HG03025 (cell line): ENCODE measurements around the gene NELL1.

Source experiments
- ATAC-seq: cut with Tn5 transposase; IDR thresholded peaks from one replicate; pipeline ENCODE4 v1.9.1; 2021; ENCODE audit warnings: mild to moderate bottlenecking, moderate library complexity; ENCODE audit not compliant: unreplicated experiment, low FRiP score

Gene NELL1

DNA sequence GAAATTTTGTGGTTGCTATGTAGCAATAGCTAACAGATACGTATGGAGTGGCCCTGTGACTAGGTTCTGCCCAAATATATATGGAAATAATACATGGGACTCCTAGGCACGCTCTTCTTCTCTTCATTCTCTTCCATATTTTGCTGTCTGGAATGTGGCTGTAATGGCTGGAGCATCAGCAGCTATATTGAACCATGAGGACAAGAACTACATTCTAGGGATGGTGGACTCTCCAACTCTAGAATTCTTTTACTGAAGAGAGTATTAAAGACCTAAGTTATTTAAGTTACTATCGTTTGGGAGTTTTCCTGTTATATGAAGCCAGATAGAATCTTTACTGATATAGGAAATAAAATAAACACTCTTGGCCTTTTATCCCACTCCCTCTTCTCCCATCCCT is 7.5 kb upstream of the NELL1 start:
- ATAC-seq, result no peak

DNA sequence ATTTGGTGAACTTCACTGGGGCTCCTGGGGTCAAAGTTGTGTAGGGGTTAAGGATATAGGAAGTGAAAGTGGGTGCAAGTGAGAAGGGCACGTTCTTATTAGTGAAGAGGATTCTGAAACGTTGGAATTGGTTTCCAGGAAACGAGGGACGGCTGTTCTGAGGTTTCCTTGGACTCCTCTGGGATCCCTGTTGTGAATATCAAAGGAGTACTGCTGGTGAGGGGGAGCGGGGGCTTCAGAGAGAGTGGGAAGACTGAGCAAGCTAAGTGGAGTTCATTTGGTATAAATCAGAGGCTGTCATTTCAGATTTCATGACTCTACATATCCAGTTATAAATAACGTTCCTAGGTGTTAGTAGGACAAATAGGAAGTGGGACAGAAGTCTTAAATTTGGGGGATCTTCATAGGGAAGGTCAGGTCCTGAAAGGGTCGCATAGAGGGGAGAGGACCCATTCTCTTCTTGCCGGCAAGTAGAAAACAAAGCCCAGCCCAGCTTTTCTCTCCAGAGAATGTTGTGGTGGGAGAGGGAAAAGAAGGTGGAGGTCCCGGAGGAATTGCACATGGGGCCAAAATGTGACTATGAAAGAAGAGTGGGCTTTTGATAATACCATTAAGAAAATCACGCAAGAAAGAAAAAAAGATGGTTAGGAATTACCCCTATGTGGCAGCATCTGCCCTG is 1.1 kb upstream of the NELL1 start:
- ATAC-seq, result no peak

DNA sequence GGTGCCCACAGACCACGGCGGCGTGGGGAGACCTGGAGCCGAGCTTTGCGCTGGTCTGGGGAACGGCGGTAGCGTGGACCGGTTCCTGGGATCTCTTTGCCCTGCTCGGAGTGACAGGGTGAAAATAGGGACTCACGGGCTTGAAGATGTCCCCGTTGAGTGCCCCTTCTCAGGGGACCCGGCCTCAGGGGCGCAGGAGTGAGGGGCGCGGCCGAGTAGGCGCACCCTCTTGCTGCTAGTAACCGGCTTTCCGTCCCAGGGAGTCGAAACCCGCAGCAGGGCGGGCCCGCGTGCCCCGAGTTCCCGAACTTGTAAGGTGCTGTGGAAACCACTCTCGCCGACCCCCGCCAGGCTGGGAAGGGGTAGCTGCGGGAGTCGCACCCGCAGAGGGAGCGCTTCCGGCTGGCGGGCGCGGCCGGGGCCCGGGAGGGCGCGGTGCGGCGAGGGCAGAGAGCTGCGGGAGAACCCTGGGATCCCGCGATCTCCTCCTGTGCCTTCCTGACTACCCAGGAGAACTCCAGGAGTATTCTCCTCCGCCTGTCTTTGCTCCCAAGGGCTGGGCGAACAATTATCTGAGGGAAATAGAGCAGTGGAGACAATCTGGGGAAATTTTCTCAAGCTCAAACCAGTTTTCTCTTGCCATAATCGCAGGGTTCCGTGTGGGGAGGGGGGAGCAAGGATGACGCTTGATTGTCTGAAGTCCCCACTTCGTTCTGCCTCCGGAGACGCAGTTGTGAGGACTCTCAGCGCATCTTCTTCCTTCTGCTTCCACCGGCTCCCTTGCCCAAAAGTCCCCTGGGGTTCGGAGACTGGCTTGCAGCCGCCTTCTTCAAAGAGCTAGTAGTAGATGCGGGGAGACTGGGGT is 666 bp downstream of the NELL1 start:
- no peak for ATAC-seq

DNA sequence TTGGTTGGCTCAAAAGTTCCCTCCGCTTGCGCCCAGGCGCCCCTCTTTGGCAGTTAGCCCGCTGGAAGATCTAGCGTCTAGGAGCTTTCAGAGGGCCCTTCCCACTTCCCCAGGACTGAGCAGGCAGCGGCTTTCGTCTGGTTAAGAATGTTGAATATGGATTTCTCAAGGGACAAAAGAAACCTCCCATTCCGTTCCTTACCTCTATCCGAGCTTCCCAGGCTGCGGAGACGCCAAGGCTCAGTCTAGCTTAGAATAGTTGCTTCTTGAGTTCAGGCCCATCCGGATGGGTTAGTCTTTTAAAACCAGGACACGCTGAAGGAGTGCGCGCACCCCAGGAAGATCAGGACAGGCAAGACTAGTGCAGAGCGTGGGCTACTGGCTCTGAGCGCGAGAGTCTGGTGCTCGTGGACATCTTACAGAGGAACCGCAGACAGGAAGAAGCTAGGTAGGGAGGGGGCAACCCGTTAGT is 1.6 kb downstream of the NELL1 start:
- ATAC-seq, result no peak

DNA sequence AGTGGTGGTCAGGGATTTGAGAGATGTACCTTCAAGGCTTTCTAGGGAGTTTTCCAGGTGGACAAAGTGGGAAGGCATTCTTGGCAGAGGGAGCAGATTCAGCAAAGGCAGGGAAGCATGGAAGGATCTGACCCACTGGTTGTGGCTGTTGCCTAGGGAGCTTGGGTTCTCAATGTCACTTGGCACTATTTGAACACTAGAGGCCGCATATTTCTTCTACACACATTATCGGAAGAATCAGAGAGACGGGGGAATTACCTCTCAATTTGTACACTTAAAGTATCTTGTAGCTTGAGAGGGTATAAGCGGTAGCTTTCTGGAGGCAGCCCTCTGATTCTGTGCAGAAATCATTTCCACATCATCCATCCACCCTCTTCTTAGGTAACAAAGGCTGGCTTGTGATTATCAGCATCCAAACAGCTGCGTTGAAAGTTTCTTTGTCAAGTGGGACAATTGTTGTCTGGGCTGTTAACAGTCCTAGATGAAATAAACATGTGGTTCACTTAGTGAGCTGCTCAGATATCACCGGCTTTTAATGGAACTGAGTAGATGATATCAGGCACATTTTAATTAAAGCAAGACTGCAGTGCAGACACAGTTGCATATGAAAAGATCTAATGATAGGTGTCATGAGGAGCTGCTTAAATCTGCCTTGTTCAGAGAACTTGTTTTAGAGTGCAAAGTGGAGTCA is 2.6 kb downstream of the NELL1 start:
- no peak for ATAC-seq

DNA sequence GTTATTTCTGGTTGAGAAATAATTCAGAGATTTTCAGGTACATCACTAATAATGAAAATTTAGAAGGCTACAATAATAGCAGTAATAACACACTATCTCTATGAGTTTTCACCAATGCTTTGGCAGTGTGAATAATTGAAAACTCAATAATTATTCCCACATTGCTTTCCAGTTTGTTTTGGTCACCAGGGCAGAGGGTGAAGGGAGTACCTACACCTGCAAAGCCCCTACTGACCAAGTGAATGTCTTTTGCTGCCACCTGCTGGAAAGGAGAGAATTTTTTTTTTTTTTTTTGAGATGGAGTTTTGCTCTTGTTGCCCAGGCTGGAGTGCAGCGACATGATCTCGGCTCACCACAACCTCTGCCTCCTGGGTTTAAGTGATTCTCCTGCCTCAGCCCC is 3.2 kb downstream of the NELL1 start:
- no peak for ATAC-seq

DNA sequence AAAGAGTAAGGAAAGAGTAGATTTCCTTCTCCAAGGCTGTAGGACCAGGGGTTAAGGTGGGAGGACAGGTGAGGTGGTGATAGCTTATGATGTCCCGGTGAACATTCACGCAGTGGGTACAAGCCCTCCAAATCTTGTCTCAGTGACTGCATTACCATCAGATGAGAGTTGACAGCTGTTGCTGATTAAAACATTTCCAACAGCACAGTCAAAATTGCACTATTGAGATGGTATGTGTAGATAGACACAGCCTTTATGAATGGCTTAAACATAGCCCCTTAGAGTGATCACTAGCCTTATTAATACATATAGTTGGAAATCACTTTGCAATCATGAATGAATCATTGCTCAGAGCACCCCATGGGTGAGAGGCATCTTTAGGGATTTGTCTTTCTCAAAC is 7.3 kb downstream of the NELL1 start:
- ATAC-seq, result no peak

DNA sequence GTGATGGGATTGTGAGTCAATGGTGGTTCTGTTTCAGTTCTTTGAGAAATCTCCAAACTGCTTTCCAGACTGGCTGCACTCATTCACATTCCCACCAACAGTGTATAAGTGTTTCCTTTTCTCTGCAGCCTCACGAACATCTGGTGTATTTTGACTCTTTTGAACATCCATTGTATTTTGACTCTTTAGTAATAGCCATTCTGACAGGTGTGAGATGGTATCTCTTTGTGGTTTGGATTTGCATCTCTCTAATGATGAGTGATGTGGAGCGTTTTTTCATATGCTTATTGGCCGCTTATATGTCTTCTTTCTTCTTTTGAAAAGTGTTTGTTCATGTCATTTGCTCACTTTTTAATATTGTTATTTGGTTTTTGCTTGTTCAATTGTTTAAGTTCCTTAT is 19.4 kb downstream of the NELL1 start:
- no peak for ATAC-seq

DNA sequence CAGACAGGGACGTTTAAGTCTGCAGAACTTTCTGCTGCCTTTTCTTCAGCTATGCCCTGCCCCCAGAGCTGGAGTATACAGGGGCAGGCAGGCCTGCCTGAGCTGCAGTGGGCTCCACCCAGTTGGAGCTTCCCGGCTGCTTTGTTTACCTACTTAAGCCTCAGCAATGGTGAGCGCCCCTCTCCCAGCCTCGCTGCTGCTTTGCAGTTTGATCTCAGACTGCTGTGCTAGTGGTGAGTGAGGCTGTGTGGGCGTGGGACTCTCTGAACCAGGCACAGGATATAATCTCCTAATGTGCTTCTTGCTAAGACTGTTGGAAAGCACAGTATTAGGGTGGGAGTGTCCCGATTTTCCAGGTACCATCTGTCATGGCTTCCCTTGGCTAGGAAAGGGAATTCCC is 38.5 kb downstream of the NELL1 start:
- ATAC-seq, result no peak

DNA sequence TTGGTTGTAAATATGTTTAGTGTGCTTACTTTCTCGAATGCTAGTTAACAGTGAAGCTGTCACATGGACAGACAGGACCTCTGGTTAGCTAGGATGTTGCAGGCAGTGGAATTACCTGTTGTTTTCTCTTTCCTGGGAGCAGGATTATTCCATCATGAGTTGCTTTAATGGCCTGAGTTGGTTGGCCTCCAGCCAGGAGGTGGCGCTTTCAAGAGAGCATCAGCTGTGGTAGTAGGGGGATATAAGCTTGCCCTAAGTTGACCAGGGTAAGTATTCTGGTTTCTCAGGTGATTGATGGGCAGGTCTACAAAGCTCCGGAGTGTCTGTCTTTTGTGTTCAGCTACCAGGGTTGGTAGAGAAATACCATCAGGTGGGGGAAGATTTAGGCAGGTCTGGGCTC is 43.5 kb downstream of the NELL1 start:
- ATAC-seq, result no peak

DNA sequence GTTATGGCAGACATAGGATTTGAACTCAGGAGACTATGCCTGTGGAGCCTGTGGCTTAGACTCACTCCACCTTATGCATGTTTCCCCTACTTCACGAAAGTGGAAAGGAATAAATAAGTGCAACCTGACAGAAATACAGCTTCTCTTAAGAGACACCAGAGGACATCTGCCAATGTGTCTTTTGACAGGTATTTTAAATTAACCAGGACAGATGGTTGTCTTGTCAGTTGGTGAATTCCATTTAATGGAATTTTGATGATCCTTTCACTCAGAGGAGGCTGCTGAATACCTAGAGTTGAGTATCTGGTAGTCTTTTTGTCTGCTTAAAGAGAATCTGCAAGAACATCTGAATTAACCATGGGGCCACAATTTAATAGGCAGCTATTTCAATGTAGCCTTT is 46.1 kb downstream of the NELL1 start:
- ATAC-seq, result no peak

DNA sequence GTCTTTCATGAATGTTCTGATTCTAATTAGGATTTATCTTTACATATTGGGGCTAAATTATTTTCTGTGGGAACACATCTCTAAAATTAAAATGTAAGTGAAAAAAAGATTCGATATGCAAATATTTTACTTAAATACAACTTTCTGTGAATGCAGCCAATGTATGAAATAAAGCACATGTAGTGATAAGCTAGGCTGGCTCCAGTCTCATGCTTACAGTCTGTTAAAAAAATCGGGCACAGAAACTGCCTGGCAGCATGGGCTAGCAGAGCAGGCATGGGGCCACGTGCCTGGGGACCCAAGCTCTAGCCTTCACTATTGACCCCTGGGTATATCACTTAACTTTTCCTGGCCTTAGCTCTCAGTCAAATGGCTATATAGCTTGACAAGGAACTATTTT is 46.5 kb downstream of the NELL1 start:
- ATAC-seq, result no peak

DNA sequence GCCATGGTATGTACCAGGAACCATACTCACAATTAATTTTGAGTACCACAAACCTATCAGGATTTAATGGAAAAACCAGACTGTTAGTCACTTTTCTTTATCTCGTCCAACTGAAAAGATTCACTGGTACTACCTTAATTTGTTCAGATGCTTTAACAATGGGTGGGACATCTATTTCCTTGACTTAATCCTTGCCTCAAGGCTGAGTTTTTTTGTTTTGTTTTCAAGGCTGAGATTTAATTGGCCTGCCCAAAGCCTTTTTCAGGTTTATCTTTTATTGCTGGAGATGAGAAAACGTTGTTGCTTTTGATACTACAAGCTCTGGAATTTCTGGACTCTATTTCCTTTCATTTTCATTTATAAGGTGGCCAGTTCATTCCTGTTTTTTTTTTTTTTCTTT is 50.4 kb downstream of the NELL1 start:
- ATAC-seq, result no peak

DNA sequence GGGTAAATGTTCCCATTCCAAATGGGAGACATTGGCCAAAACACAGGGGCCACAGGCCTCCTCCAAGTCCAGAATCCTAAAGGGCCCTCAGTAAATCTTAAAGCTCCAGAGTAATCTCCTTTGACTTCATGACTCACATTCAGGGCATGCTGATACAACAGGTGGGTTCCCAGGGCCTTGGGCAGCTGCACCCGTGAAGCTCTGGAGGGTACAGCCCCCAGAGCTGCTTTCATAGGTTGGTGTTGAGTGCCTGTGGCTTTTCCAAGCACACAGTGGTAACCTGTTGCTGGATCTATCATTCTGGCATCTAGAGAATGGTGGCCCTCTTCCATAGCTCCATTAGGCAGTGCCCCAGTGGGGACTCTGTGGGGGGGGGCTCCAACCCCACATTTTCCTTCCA is 54.0 kb downstream of the NELL1 start:
- no peak for ATAC-seq

DNA sequence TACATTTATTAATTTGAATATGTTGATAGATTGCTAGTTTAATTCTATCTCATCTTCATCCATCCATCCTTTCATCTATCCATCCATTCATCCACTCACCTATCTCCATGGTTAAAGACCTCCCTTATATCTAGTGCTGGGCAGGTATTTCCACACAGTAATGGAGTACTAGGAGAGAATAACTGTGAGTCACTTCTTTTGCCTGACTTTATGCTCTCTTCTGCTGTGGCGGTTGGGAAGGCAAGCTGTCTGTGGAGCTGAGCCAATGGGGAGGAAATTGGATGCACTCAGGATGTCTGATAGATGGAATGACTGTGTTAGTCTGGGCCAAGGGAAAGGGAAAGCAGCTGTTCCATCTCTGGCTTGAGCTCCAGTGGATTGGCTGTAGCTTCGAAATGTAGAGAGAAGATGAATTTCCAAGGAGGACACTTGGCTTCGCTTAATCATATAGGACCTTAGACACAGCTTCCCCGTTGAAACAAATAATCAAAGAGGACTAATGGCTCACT is 60.3 kb downstream of the NELL1 start:
- no peak for ATAC-seq

DNA sequence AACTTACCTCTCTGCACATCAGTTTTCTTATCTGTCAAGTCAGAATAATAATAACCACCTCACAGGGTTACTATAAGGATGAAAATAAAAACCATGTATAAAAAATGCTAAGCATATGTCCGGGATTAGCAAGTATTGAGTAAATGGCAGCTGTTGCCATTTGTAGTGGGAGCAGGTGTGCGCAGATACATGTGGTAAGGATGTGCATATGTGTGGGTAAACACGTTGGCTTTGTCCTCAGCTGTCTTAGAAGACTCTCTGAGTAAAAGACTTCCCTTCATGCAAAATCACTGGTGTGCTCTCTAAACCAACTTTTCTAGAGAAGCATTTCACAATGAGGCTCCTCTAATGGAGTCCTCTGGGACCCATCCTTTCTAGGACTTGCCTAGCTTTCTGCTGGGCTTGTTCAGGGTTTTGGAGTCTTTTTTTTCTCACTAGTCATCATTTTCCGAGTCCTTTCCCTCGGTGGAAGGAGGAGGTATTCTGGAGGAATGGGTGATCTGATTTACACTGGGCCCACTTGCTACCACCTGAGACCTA is 62.4 kb downstream of the NELL1 start:
- ATAC-seq, result no peak

DNA sequence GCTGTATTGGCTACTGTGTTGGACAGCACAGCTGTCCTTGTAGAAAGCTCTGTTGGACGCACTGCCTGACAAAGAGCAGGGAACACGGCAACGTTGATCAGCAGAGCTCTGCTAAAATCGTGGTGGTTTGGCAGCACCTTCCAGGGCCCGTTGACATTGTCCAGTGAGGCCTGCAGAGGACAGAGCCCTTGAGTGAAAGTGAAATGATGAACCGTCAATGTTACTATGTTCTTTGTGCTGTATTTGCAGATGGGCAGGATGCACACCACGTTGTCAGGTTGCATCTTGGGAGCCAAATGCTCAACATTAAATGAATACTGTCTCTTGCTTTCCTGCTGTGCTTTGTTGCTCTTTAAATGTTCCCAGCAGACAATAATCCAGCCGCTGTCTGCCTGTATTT is 69.7 kb downstream of the NELL1 start:
- ATAC-seq, result no peak

DNA sequence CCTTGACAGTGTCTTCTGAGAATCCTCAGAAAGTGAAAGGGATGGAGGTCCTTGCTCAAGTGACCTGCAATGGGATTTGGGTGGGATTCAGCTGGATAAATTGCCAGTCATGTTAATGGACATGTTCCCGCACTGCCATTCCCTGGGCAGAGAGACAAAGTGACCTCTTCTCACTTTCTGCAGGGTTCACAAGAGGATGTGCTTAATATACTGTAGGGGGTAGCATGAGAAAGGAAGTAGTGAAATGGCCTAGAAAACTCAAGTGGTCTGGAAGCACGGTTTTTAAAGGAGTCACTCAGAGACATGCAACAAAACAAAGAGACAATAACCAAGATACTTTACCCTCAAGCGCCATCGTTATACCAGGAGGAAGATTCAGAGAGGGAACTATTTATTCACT is 70.2 kb downstream of the NELL1 start:
- no peak for ATAC-seq

DNA sequence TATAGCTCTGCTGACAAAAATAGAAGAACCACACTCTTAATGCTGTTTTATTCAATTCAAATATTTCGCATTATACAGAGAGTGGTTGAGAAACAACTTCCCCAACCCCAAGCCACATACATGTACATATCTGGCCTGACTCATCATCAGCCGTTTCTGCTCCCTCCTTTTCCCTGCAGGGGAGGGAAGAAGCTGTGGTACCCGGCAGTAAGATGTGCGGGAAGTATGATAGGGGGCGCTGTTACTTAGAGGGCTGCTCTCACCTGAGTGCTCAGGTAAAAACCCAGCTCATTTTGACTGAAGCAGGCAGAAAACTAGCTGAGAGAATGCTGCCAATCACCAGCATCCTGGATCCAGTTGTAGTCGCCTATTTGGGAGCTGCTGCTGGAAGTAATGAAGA is 85.5 kb downstream of the NELL1 start:
- ATAC-seq, result no peak

DNA sequence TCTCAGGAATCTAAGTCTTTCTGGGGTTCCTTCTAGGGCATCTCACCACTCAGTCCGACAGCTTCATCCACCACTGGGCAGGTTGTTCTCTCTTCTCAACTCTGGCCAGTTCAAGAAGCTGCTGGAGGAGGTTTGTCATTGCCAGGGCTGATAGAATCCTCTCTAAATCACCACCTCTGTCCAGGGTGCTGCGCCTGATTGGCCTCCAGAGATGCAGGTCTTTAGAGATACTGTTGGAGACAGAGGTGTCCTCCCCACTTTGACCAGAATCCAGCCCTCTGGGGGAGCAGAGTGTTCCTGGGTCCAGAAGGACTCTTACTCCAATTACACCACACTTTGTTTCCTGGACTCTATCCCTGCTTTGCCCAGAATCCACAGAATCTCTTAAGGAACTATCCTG is 90.2 kb downstream of the NELL1 start:
- no peak for ATAC-seq

DNA sequence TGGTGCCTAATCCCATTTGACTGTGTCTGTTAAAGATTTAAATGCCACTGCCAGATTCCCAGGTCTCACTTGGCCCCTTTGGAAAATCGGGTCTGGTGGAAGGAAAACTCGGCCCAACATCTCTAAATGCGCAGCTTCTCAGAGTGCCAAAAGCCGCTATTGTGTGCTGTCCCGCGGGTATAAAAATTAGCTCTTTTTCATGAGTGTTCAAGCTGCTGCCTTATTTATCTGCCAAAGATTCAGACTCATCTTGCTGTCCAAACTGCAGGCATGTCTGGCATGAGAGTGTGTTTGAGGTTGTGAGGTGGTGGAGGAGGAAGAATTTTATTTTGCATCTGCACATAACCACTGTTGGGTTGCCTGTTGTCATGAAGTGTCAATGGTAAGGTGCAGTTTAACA is 91.4 kb downstream of the NELL1 start:
- no peak for ATAC-seq
